Fibroblast of pulmonary artery (primary cell): ENCODE measurements around the gene LINGO1.

ENCODE experiments used
- DNase-seq: peaks from one replicate; pipeline ENCODE4 v3.0.0-alpha.2; 2010; ENCODE audit warnings: low read depth
- H3K4me3 ChIP-seq: replicated peaks from 2 replicates; pipeline ENCODE4 v1.5.1; 2011; ENCODE audit warnings: low read depth, mild to moderate bottlenecking, control low read depth, low read length, moderate library complexity
- CTCF ChIP-seq: IDR thresholded peaks from 2 replicates; pipeline ENCODE4 v1.5.1; 2011; ENCODE audit warnings: mild to moderate bottlenecking, control low read depth, low read length, inconsistent platforms; ENCODE audit errors: missing control alignments

LINGO1 gene

GRCh38 chr15:77599357-77599756, 33.4 kb downstream of the LINGO1 start:
- no peak for DNase-seq
- H3K4me3 ChIP-seq = no peak overlapping the region
- TF ChIP-seq CTCF = no peak

GRCh38 chr15:77598644-77599043, 34.1 kb downstream of the LINGO1 start:
- no peak overlapping the region for H3K4me3 ChIP-seq
- no peak for TF ChIP-seq CTCF
- no peak for DNase-seq

- TF ChIP-seq CTCF = no peak
- peak; percentile 23 for DNase-seq
- no peak overlapping the region for H3K4me3 ChIP-seq
Measured at GRCh38 chr15:77597804-77598453, 34.8 kb downstream of the LINGO1 start.

GRCh38 chr15:77596821-77597803, 35.6 kb downstream of the LINGO1 start:
- no peak for TF ChIP-seq CTCF
- H3K4me3 ChIP-seq = no peak overlapping the region

GRCh38 chr15:77595231-77595630, 37.5 kb downstream of the LINGO1 start:
- no peak for DNase-seq
- H3K4me3 ChIP-seq = no peak overlapping the region
- no peak for TF ChIP-seq CTCF

More at GRCh38 chr15:77596821-77597803, 35.6 kb downstream of the LINGO1 start:
- peak; percentile 39 for DNase-seq

- TF ChIP-seq CTCF = no peak
- no peak for DNase-seq
- H3K4me3 ChIP-seq = no peak overlapping the region
Measured at GRCh38 chr15:77592758-77593157, 40.0 kb downstream of the LINGO1 start.
